Stomach (tissue), 4 donors: ENCODE measurements around the gene KCNIP3.

Experiments used
- EP300 ChIP-seq: sonication (generic); formaldehyde crosslinking; IDR thresholded peaks from one replicate; pipeline ENCODE4 v1.6.1; 2017; ENCODE audit warnings: antibody characterized with exemption
- POLR2A ChIP-seq, 4 donors: fragments of 450-650 bp; IDR thresholded peaks; one replicate each; pipeline ENCODE4 v1.6.1; 2016; ENCODE audit warnings: antibody characterized with exemption in 4 of 4, control low read depth in 2 of 4, mild to moderate bottlenecking in 1 of 4, moderate library complexity in 1 of 4
- POLR2AphosphoS5 ChIP-seq, 3 donors: sonication (generic); formaldehyde crosslinking; IDR thresholded peaks; one replicate each; pipeline ENCODE4 v1.6.1; 2016; ENCODE audit warnings: antibody characterized with exemption in 3 of 3
- TF ChIP-seq, protein P1 (sequence below), 7 experiments: fragments of 450-650 bp in 4 of 7; fragments of 200-600 bp in 3 of 7; sonication (generic) in 3 of 7; IDR thresholded peaks; one replicate each; pipeline ENCODE4 v1.5.1; 2016 to 2019; ENCODE audit warnings: antibody characterized with exemption in 7 of 7, control low read depth in 2 of 7, mild to moderate bottlenecking in 1 of 7

DNA sequence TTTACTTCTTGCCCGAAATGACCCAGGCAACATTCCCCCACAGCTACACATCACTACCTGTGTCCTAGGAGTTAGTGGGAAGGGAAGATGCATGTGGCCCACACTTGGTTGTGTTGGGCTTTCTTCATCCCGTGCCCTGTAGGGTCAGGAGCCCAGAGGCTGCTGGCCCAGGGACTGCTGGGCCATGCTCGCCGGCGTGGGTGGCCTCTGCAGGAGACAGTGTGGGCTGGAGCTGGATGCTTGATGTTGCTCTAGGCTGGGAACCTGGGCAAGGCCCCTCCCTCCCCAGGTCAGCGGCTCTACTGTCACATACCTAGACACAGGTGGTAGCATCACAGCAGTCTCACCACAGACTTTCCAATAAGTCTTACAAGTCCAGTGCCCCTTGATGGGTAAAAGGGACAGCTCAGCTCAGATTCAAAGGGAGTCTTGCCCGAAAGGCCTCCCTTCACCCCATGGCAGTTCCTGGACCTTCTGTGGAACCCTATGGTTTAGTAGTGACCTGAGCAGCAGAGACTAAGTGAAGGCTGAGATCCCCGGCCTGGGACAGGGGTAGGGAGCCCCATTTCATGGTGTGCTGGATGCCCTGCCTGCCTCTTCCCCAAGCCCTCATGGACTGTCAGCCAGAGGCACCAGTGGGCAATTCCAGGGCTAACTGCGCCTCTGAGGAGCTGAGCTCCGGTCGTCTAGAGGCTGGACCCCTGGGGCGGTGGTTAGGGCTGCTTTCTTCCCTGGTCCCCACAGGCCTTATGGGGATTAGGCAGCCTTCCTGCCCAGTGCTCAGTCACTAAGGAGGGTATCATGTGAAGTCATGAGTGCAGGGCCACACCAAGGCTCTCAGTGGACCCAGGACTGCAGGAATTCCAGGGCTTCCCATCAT is 59.9 kb downstream of the KCNIP3 start:
- TF ChIP-seq, protein P1, sequence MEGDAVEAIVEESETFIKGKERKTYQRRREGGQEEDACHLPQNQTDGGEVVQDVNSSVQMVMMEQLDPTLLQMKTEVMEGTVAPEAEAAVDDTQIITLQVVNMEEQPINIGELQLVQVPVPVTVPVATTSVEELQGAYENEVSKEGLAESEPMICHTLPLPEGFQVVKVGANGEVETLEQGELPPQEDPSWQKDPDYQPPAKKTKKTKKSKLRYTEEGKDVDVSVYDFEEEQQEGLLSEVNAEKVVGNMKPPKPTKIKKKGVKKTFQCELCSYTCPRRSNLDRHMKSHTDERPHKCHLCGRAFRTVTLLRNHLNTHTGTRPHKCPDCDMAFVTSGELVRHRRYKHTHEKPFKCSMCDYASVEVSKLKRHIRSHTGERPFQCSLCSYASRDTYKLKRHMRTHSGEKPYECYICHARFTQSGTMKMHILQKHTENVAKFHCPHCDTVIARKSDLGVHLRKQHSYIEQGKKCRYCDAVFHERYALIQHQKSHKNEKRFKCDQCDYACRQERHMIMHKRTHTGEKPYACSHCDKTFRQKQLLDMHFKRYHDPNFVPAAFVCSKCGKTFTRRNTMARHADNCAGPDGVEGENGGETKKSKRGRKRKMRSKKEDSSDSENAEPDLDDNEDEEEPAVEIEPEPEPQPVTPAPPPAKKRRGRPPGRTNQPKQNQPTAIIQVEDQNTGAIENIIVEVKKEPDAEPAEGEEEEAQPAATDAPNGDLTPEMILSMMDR (IDR thresholded peaks at IDR 0.05): no peak
- TF ChIP-seq POLR2A (IDR thresholded peaks at IDR 0.05): no peak
- no peak for TF ChIP-seq POLR2AphosphoS5 (IDR thresholded peaks at IDR 0.05)
- TF ChIP-seq EP300: no peak
